GM12878 (cell line): Measurements from ENCODE around the gene DKKL1. TPM values are rescaled to one million over a fixed set of nuclear protein-coding genes. Genes with fewer than 3 reads are reported as not detected.

ENCODE experiments used
- BACH1 ChIP-seq: fragments of 450-650 bp; IDR thresholded peaks from 2 replicates; pipeline ENCODE4 v1.6.1; 2017; ENCODE audit warnings: mild to moderate bottlenecking, borderline replicate concordance
- BCLAF1 ChIP-seq: fragments of 450-650 bp; IDR thresholded peaks from 2 replicates; pipeline ENCODE4 v1.6.1; 2017; ENCODE audit warnings: antibody characterized with exemption, mild to moderate bottlenecking, moderate library complexity
- BHLHE40 ChIP-seq, 2 experiments: fragments of 450-650 bp in 1 of 2; IDR thresholded peaks; 2 replicates each; pipeline ENCODE4 v1.6.1; 2011 to 2017; ENCODE audit warnings: low read depth in 2 of 2, borderline replicate concordance in 1 of 2, improper control_type of control experiment in 1 of 2, low read length in 1 of 2, mild to moderate bottlenecking in 1 of 2
- CEBPZ ChIP-seq: fragments of 150-350 bp; IDR thresholded peaks from 2 replicates; pipeline ENCODE4 v1.6.1; 2016; ENCODE audit warnings: low read depth, low read length
- FOXM1 ChIP-seq: IDR thresholded peaks from 2 replicates; pipeline ENCODE4 v1.6.1; 2012; ENCODE audit warnings: low read depth, mild to moderate bottlenecking, inconsistent platforms, low read length, moderate library complexity
- GATAD2B ChIP-seq: fragments of 450-650 bp; conservative IDR thresholded peaks from 2 replicates; pipeline ENCODE4 v1.6.1; 2017; ENCODE audit warnings: low read depth, mild to moderate bottlenecking, moderate library complexity
- HCFC1 ChIP-seq: fragments of 150-350 bp; IDR thresholded peaks from 2 replicates; pipeline ENCODE4 v1.6.1; 2014; ENCODE audit warnings: low read length
- HDAC6 ChIP-seq: fragments of 200-600 bp; sonication (generic); IDR thresholded peaks from one replicate; pipeline ENCODE4 v1.8.0; 2017; ENCODE audit warnings: antibody characterized with exemption; ENCODE audit not compliant: unreplicated experiment
- IRF3 ChIP-seq: fragments of 450-650 bp; IDR thresholded peaks from 2 replicates; pipeline ENCODE4 v1.6.1; 2014; ENCODE audit warnings: mild to moderate bottlenecking
- RAD21 ChIP-seq: IDR thresholded peaks from 2 replicates; pipeline ENCODE4 v1.6.1; 2011; ENCODE audit warnings: mild to moderate bottlenecking, low read depth, low read length, moderate library complexity; ENCODE audit not compliant: insufficient read depth
- RAD51 ChIP-seq: fragments of 450-650 bp; IDR thresholded peaks from 2 replicates; pipeline ENCODE4 v1.6.1; 2016; ENCODE audit warnings: moderate library complexity, mild to moderate bottlenecking, inconsistent platforms
- SIX5 ChIP-seq: IDR thresholded peaks from 2 replicates; pipeline ENCODE4 v1.6.1; 2011; ENCODE audit warnings: mild to moderate bottlenecking, low read depth, low read length, moderate library complexity; ENCODE audit not compliant: severe bottlenecking
- STAT1 ChIP-seq: fragments of 450-650 bp; conservative IDR thresholded peaks from 2 replicates; pipeline ENCODE4 v1.6.1; 2014; ENCODE audit warnings: antibody characterized with exemption, mild to moderate bottlenecking
- STAT3 ChIP-seq: IDR thresholded peaks from 2 replicates; pipeline ENCODE4 v1.6.1; 2011; ENCODE audit warnings: low read depth, low read length, improper control_type of control experiment
- SUZ12 ChIP-seq: fragments of 200-600 bp; sonication (generic); IDR thresholded peaks from one replicate; pipeline ENCODE4 v1.6.1; 2018; ENCODE audit warnings: antibody characterized with exemption, mild to moderate bottlenecking; ENCODE audit not compliant: unreplicated experiment
- TCF7 ChIP-seq: IDR thresholded peaks from 2 replicates; pipeline ENCODE4 v1.6.1; 2014; ENCODE audit warnings: antibody characterized with exemption, borderline replicate concordance
- USF2 ChIP-seq: IDR thresholded peaks from 2 replicates; pipeline ENCODE4 v1.6.1; 2011; ENCODE audit warnings: low read depth, low read length, improper control_type of control experiment, borderline replicate concordance
- WRNIP1 ChIP-seq: IDR thresholded peaks from 2 replicates; pipeline ENCODE4 v1.6.1; 2011; ENCODE audit warnings: low read depth, low read length, improper control_type of control experiment, borderline replicate concordance
- YY1 ChIP-seq: IDR thresholded peaks from 2 replicates; pipeline ENCODE4 v1.6.1; 2011; ENCODE audit warnings: low read depth, mild to moderate bottlenecking, low read length
- ZBTB33 ChIP-seq: fragments of 450-650 bp; IDR thresholded peaks from 2 replicates; pipeline ENCODE4 v1.6.1; 2017; ENCODE audit warnings: mild to moderate bottlenecking
- polyA plus RNA-seq, 11 experiments: library from polyadenylated mRNA; depleted of rRNA in 4 of 11; unstranded in 6 of 11; stranded (reverse) in 5 of 11; fragments of >200 nt; fragmentation: Nextera tagmentation in 4 of 11; fragmentation: Illumina TruSeq in 1 of 11; extraction: Ambion mirVana in 4 of 11; extraction: Trizol in 1 of 11; gene quantifications; 1 replicate in 1 of 11; 2 replicates in 10 of 11; pipeline versions ENCODE4 v1.2.1 to v1.2.3, GENCODE V29; 2011 to 2016; ENCODE audit warnings: inconsistent platforms in 2 of 11, missing spikeins in 2 of 11, low read depth in 1 of 11
- total RNA-seq, 4 experiments: library from RNA; depleted of rRNA in 3 of 4; stranded (reverse); fragments of >200 nt in 3 of 4; fragmentation: Illumina TruSeq in 1 of 4; extraction: Trizol in 1 of 4; gene quantifications; 2 replicates each; pipeline versions ENCODE4 v1.2.1 to v1.2.3, GENCODE V29; 2013 to 2021

Gene DKKL1
- total and polyA plus RNA-seq, 10 of the 15 experiments (the other 5 are each of a cell fraction or from before 2014, with no cell fraction given), result not detected

GRCh38 chr19:49347835-49348234, 15.8 kb upstream of the DKKL1 start (continued):
- TF ChIP-seq CEBPZ (no peak), YY1 (peak; percentile 79), IRF3 (no peak), USF2 (peak; percentile 35; the same call in 1 of the 2 replicates), BHLHE40 (IDR thresholded peaks at IDR 0.05; ENCODE audit: borderline replicate concordance in 1 of 2, low read depth in 2 of 2, low read length in 1 of 2) (no peak), SIX5 (peak; percentile 74), BCLAF1 (no peak), STAT1 (no peak), TCF7 (no peak), SUZ12 (no peak), RAD21 (no peak), HDAC6 (no peak), GATAD2B (no peak), RAD51 (peak; percentile 55; the same call in 1 of the 2 replicates), HCFC1 (peak; percentile 76), FOXM1 (no peak), WRNIP1 (no peak), ZBTB33 (no peak), STAT3 (no peak), BACH1 (no peak)
